Measurements from ENCODE around the gene HCN4. TPM values are rescaled to one million over a fixed set of nuclear protein-coding genes. Genes with fewer than 3 reads are reported as not detected.

HCN4 gene
- total RNA-seq, 3 donors from 2014 or later = 0.14 to 0.23 (median 0.19) TPM

- TF ChIP-seq CTCF (IDR thresholded peaks at IDR 0.05) = no peak
- Histone ChIP-seq H3K4me1 (ENCODE audit: low read depth) (no peaks in the 10 kb centered on the region), H3K36me3 (ENCODE audit: low read depth) (peaks cover 7% of the 10 kb centered on the region), H3K9me3 (no peaks in the 10 kb centered on the region), H3K4me3 (no peak overlapping the region)
- DNase-seq = no peak
- no peak for ATAC-seq
- intact Hi-C loops (cut with DNase I, micrococcal nuclease) = no loop called here
These were observed 77.3 kb downstream of the HCN4 start for GRCh38 chr15:73291441-73291840.

DNA sequence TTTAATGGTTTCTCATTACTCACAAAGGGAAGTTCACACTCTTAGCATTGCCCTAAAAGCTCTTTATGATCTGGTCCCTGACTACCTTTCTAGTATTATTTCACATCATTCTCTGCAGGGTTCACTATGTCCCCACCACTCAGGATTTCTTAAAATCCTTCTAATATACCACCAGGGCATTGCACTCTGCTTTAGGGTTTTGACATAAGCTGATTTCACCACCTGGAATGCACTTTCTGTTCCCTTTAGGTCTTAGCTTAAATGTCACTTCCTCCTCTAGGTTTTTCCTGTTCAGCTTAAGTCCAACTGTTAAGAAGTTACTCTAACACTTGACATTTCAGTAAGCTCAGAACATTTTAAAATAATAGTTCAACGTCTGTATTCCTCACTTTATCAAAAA lies 81.7 kb downstream of the HCN4 start:
- Histone ChIP-seq H3K9me3 (no peaks in the 10 kb centered on the region), H3K4me3 (no peak overlapping the region), H3K4me1 (ENCODE audit: low read depth) (no peaks in the 10 kb centered on the region), H3K36me3 (ENCODE audit: low read depth) (peaks cover 7% of the 10 kb centered on the region)
- intact Hi-C loops (cut with DNase I, micrococcal nuclease) = no loop called here
- no peak for TF ChIP-seq CTCF (IDR thresholded peaks at IDR 0.05)
- no peak for ATAC-seq
- DNase-seq = no peak

DNA sequence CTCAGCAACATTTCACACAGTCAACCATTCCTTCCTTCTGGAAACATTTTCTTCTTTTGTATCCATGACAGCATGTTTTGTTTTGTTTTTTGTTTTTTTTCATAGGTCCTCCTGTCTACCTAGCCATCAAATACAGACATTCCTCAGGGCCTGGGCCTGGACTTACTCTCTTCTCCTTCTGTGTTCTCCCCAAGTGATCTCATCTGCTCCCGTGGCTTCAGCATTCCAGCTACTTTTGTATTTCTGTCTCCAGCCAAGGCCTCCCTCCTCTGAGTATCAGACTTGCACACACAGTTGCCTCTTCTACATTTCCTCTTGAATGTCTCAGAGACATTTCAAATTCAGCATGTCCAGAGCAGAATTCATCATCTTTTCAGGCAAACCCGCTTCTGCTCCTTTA lies 82.4 kb downstream of the HCN4 start:
- Histone ChIP-seq H3K4me1 (ENCODE audit: low read depth) (no peaks in the 10 kb centered on the region), H3K4me3 (no peak overlapping the region), H3K9me3 (no peaks in the 10 kb centered on the region), H3K36me3 (ENCODE audit: low read depth) (peaks cover 7% of the 10 kb centered on the region)
- ATAC-seq (no peak), DNase-seq (no peak)
- TF ChIP-seq CTCF (IDR thresholded peaks at IDR 0.05) = no peak
- intact Hi-C loops (cut with DNase I, micrococcal nuclease) = no loop called here

- no peak overlapping the region for H3K4me3 ChIP-seq
- intact Hi-C loops (cut with DNase I, micrococcal nuclease) = no loop called here
- H3K9me3 ChIP-seq = no peaks in the 10 kb centered on the region
- peaks cover 7% of the 10 kb centered on the region for H3K36me3 ChIP-seq (ENCODE audit: low read depth)
- DNase-seq = no peak
- ATAC-seq = no peak
- no peak for TF ChIP-seq CTCF (IDR thresholded peaks at IDR 0.05)
- no peaks in the 10 kb centered on the region for H3K4me1 ChIP-seq (ENCODE audit: low read depth)
These were observed 84.6 kb downstream of the HCN4 start for GRCh38 chr15:73284090-73284716.

GRCh38 chr15:73283366-73283962 lies 85.3 kb downstream of the HCN4 start:
- no peaks in the 10 kb centered on the region for H3K9me3 ChIP-seq
- H3K36me3 ChIP-seq (ENCODE audit: low read depth) = peaks cover 7% of the 10 kb centered on the region
- ATAC-seq = no peak
- no peak for DNase-seq
- H3K4me3 ChIP-seq = no peak overlapping the region
- no peaks in the 10 kb centered on the region for H3K4me1 ChIP-seq (ENCODE audit: low read depth)
- no peak for TF ChIP-seq CTCF (IDR thresholded peaks at IDR 0.05)
- intact Hi-C loops (cut with DNase I, micrococcal nuclease) = no loop called here

Data from mucosa of descending colon (tissue), 3 donors.